GM12878 (cell line): ENCODE data around the gene ANKRD17. TPM values are rescaled to one million over a fixed set of nuclear protein-coding genes. Genes with fewer than 3 reads are reported as not detected.
A peak's percentile ranks its signal among the peaks of the same experiment; 100 is the strongest.

Source experiments
- BCLAF1 ChIP-seq: fragments of 450-650 bp; IDR thresholded peaks from 2 replicates; pipeline ENCODE4 v1.6.1; 2017; ENCODE audit warnings: antibody characterized with exemption, mild to moderate bottlenecking, moderate library complexity
- CBX5 ChIP-seq: sonication (generic); IDR thresholded peaks from 2 replicates; pipeline ENCODE4 v1.6.1; 2016; ENCODE audit warnings: low read depth, moderate library complexity, mild to moderate bottlenecking, inconsistent platforms
- CREM ChIP-seq: IDR thresholded peaks from 2 replicates; pipeline ENCODE4 v1.6.1; 2014; ENCODE audit warnings: antibody characterized with exemption, low read depth
- DPF2 ChIP-seq: fragments of 450-650 bp; IDR thresholded peaks from 2 replicates; pipeline ENCODE4 v1.6.1; 2017; ENCODE audit warnings: mild to moderate bottlenecking
- E4F1 ChIP-seq: fragments of 450-650 bp; IDR thresholded peaks from 2 replicates; pipeline ENCODE4 v1.6.1; 2018; ENCODE audit warnings: borderline replicate concordance, mild to moderate bottlenecking; ENCODE audit not compliant: partially characterized antibody
- EED ChIP-seq: sonication (generic); IDR thresholded peaks from 2 replicates; pipeline ENCODE4 v1.6.1; 2016; ENCODE audit warnings: antibody characterized with exemption, low read depth
- ETV6 ChIP-seq, 2 experiments: fragments of 450-650 bp in 1 of 2; IDR thresholded peaks in 1 of 2; conservative IDR thresholded peaks in 1 of 2; 2 replicates each; pipeline ENCODE4 v1.6.1; 2014; ENCODE audit warnings: antibody characterized with exemption in 1 of 2, borderline replicate concordance in 1 of 2, low read depth in 1 of 2, mild to moderate bottlenecking in 1 of 2, moderate library complexity in 1 of 2
- FOXK2 ChIP-seq: fragments of 450-650 bp; IDR thresholded peaks from 2 replicates; pipeline ENCODE4 v1.6.1; 2017; ENCODE audit warnings: mild to moderate bottlenecking, moderate library complexity
- GATAD2B ChIP-seq: fragments of 450-650 bp; conservative IDR thresholded peaks from 2 replicates; pipeline ENCODE4 v1.6.1; 2017; ENCODE audit warnings: low read depth, mild to moderate bottlenecking, moderate library complexity
- IRF3 ChIP-seq: fragments of 450-650 bp; IDR thresholded peaks from 2 replicates; pipeline ENCODE4 v1.6.1; 2014; ENCODE audit warnings: mild to moderate bottlenecking
- IRF4 ChIP-seq: IDR thresholded peaks from 2 replicates; pipeline ENCODE4 v1.6.1; 2011; ENCODE audit warnings: low read depth, low read length
- LARP7 ChIP-seq: fragments of 450-650 bp; IDR thresholded peaks from 2 replicates; pipeline ENCODE4 v1.6.1; 2017; ENCODE audit warnings: mild to moderate bottlenecking
- NKRF ChIP-seq: fragments of 450-650 bp; conservative IDR thresholded peaks from 2 replicates; pipeline ENCODE4 v1.6.1; 2017; ENCODE audit warnings: mild to moderate bottlenecking, moderate library complexity
- NRF1 ChIP-seq: conservative IDR thresholded peaks from 2 replicates; pipeline ENCODE4 v1.6.1; 2011; ENCODE audit warnings: mild to moderate bottlenecking, low read depth, low read length, improper control_type of control experiment
- PRDM15 ChIP-seq: fragments of 450-650 bp; formaldehyde crosslinking; IDR thresholded peaks from 2 replicates; pipeline ENCODE4 v1.4.0; 2020; ENCODE audit warnings: mild to moderate bottlenecking, moderate library complexity
- SMARCA5 ChIP-seq: fragments of 450-650 bp; IDR thresholded peaks from 2 replicates; pipeline ENCODE4 v1.6.1; 2017; ENCODE audit warnings: mild to moderate bottlenecking
- SREBF1 ChIP-seq: IDR thresholded peaks from 2 replicates; pipeline ENCODE4 v1.6.1; 2012; ENCODE audit warnings: mild to moderate bottlenecking, low read length
- STAT3 ChIP-seq: IDR thresholded peaks from 2 replicates; pipeline ENCODE4 v1.6.1; 2011; ENCODE audit warnings: low read depth, low read length, improper control_type of control experiment
- YY1 ChIP-seq: IDR thresholded peaks from 2 replicates; pipeline ENCODE4 v1.6.1; 2011; ENCODE audit warnings: low read depth, mild to moderate bottlenecking, low read length
- ZNF384 ChIP-seq: IDR thresholded peaks from 2 replicates; pipeline ENCODE4 v1.6.1; 2012; ENCODE audit warnings: low read depth, mild to moderate bottlenecking, low read length, improper control_type of control experiment, borderline replicate concordance
- polyA plus RNA-seq, 11 experiments: library from polyadenylated mRNA; depleted of rRNA in 4 of 11; unstranded in 6 of 11; stranded (reverse) in 5 of 11; fragments of >200 nt; fragmentation: Nextera tagmentation in 4 of 11; fragmentation: Illumina TruSeq in 1 of 11; extraction: Ambion mirVana in 4 of 11; extraction: Trizol in 1 of 11; gene quantifications; 1 replicate in 1 of 11; 2 replicates in 10 of 11; pipeline versions ENCODE4 v1.2.1 to v1.2.3, GENCODE V29; 2011 to 2016; ENCODE audit warnings: inconsistent platforms in 2 of 11, missing spikeins in 2 of 11, low read depth in 1 of 11
- total RNA-seq, 4 experiments: library from RNA; depleted of rRNA in 3 of 4; stranded (reverse); fragments of >200 nt in 3 of 4; fragmentation: Illumina TruSeq in 1 of 4; extraction: Trizol in 1 of 4; gene quantifications; 2 replicates each; pipeline versions ENCODE4 v1.2.1 to v1.2.3, GENCODE V29; 2013 to 2021

ANKRD17 gene
- total and polyA plus RNA-seq, 10 of the 15 experiments (the other 5 are each of a cell fraction or from before 2014, with no cell fraction given), result 11.7 to 46.5 (median 32.6) TPM

GRCh38 chr4:73258436-73258685 lies 237 bp downstream of the ANKRD17 start (continued):
- TF ChIP-seq BCLAF1, result no peak
- no peak for TF ChIP-seq STAT3
- peak; percentile 80 for TF ChIP-seq SMARCA5
- no peak for TF ChIP-seq ZNF384
- no peak for TF ChIP-seq PRDM15 (CRISPR knock-in tag)
- no peak for TF ChIP-seq IRF4
- no peak for TF ChIP-seq SREBF1
- peak; percentile 74 for TF ChIP-seq LARP7
- TF ChIP-seq NKRF, result no peak; the same call in 1 of the 2 replicates
- TF ChIP-seq DPF2, result peak; percentile 69
- TF ChIP-seq E4F1, result no peak
- no peak for TF ChIP-seq IRF3
- no peak for TF ChIP-seq CREM
- TF ChIP-seq ETV6 (conservative IDR thresholded peaks at IDR 0.05 in 1 of 2, IDR thresholded peaks at IDR 0.05 in 1 of 2; ENCODE audit: borderline replicate concordance in 1 of 2, low read depth in 1 of 2), result no peak
- TF ChIP-seq NRF1, result no peak
- TF ChIP-seq YY1, result peak; percentile 40; the same call in 1 of the 2 replicates
- peak; percentile 52; the same call in 1 of the 2 replicates for TF ChIP-seq GATAD2B
- TF ChIP-seq FOXK2, result no peak
- TF ChIP-seq CBX5, result no peak
- no peak for TF ChIP-seq EED
